Activated naive CD4-positive, alpha-beta T cell treated with anti-CD3 and anti-CD28 coated beads, Interleukin-2, amount 50 U/mL, for 24 hours (primary cell): Measurements from ENCODE around the gene LMO7.
"Not testable (repeated sequence)": the region's sequence is repeated elsewhere in the genome, so short reads cannot be mapped to it uniquely, and the experiment has no call there.

Experiments
- H3K27ac Mint-ChIP-seq: one replicate; pipeline ENCODE4 v1.8.0; 2021; ENCODE audit warnings: mild to moderate bottlenecking, mixed read lengths
- H3K27me3 Mint-ChIP-seq: one replicate; pipeline ENCODE4 v1.8.0; 2021; ENCODE audit warnings: mixed read lengths
- H3K36me3 Mint-ChIP-seq: one replicate; pipeline ENCODE4 v1.8.0; 2021; ENCODE audit warnings: mixed read lengths
- H3K4me1 Mint-ChIP-seq: one replicate; pipeline ENCODE4 v1.8.0; 2021; ENCODE audit warnings: mixed read lengths
- H3K4me3 Mint-ChIP-seq: one replicate; pipeline ENCODE4 v1.8.0; 2021; ENCODE audit warnings: mild to moderate bottlenecking, mixed read lengths
- H3K9me3 Mint-ChIP-seq: one replicate; pipeline ENCODE4 v1.8.0; 2021; ENCODE audit warnings: mixed read lengths

The LMO7 gene

GRCh38 chr13:75762076-75762937 is 126.2 kb downstream of the LMO7 start:
- no peaks in the 10 kb centered on the region for H3K9me3 Mint-ChIP-seq
- peak overlapping the region; percentile 95 for H3K27ac Mint-ChIP-seq
- peaks cover 6% of the 10 kb centered on the region for H3K36me3 Mint-ChIP-seq
- H3K4me3 Mint-ChIP-seq: peak overlapping the region; percentile 88
- H3K27me3 Mint-ChIP-seq: no peaks in the 10 kb centered on the region
- H3K4me1 Mint-ChIP-seq: peaks cover 82% of the 10 kb centered on the region

- Mint-ChIP-seq H3K9me3 (no peaks in the 10 kb centered on the region), H3K36me3 (peaks cover 6% of the 10 kb centered on the region), H3K4me3 (peak overlapping the region; percentile 88), H3K4me1 (peaks cover 83% of the 10 kb centered on the region), H3K27me3 (no peaks in the 10 kb centered on the region), H3K27ac (peak overlapping the region; percentile 95)
Measured at GRCh38 chr13:75762955-75763354, 126.8 kb downstream of the LMO7 start.

DNA sequence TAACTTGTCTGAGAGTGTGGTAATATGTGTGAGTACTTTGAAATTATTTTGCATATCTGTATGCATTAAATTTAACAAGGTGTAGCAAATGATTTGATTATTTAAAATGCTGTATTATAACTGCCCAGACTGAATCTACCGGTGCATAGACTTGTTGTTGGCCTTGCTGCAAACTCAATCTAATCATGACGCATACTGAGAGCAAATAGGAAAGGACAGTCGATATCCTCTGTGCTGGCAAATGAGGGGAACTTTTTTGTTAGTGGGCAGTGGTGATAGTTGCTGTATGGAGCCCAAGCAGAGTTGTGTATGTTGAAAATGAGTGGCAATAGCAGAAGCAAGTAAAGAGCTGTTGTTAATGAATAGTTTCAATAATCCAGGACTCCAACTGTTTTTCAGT is 127.4 kb downstream of the LMO7 start:
- Mint-ChIP-seq H3K36me3 (peaks cover 6% of the 10 kb centered on the region), H3K4me1 (peaks cover 84% of the 10 kb centered on the region), H3K27ac (no peak overlapping the region), H3K4me3 (peak overlapping the region; percentile 88), H3K27me3 (no peaks in the 10 kb centered on the region), H3K9me3 (no peaks in the 10 kb centered on the region)

DNA sequence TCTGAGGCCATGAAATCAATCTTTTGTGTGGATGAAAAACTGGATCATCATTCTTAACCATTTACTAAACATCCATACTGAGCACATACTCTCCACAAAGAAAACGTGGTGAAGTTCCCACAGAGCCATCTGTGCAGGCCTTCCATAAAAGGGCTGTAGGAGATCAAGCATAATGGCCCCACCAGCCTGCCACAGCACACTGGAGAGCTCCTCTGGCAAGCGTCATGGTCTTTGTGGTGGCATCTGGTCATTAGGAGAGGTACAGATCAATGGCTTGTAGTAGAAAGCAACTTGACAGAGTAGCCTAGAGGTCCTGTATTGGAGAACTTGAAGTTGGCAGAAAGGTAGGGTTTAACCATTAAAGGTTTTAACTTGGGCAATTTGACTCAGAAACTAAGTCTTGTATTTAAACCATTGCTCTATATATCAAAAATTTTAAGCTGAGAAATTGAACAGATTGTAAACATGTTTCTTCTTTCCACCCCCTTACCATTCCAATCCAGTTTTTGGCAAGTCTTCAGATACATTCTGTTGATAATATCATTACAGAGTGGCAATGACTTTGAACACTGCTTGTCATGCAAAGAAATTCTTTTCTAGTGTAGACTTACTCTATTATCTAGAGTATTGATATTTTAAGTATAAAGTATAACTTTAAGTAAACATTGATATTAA is 128.3 kb downstream of the LMO7 start:
- Mint-ChIP-seq H3K27ac (peak overlapping the region; percentile 38), H3K4me3 (peak overlapping the region; percentile 8), H3K36me3 (peaks cover 6% of the 10 kb centered on the region), H3K27me3 (no peaks in the 10 kb centered on the region), H3K4me1 (peaks cover 79% of the 10 kb centered on the region), H3K9me3 (no peaks in the 10 kb centered on the region)

GRCh38 chr13:75764926-75765310 is 128.8 kb downstream of the LMO7 start:
- Mint-ChIP-seq H3K4me3 (no peak overlapping the region), H3K9me3 (no peaks in the 10 kb centered on the region), H3K4me1 (peaks cover 77% of the 10 kb centered on the region), H3K27me3 (no peaks in the 10 kb centered on the region), H3K36me3 (peaks cover 6% of the 10 kb centered on the region), H3K27ac (no peak overlapping the region)

GRCh38 chr13:75766636-75767035 is 130.5 kb downstream of the LMO7 start:
- Mint-ChIP-seq H3K36me3 (peaks cover 6% of the 10 kb centered on the region), H3K27ac (peak overlapping the region; percentile 89), H3K4me1 (peaks cover 82% of the 10 kb centered on the region), H3K4me3 (peak overlapping the region; percentile 37), H3K9me3 (no peaks in the 10 kb centered on the region), H3K27me3 (no peaks in the 10 kb centered on the region)

DNA sequence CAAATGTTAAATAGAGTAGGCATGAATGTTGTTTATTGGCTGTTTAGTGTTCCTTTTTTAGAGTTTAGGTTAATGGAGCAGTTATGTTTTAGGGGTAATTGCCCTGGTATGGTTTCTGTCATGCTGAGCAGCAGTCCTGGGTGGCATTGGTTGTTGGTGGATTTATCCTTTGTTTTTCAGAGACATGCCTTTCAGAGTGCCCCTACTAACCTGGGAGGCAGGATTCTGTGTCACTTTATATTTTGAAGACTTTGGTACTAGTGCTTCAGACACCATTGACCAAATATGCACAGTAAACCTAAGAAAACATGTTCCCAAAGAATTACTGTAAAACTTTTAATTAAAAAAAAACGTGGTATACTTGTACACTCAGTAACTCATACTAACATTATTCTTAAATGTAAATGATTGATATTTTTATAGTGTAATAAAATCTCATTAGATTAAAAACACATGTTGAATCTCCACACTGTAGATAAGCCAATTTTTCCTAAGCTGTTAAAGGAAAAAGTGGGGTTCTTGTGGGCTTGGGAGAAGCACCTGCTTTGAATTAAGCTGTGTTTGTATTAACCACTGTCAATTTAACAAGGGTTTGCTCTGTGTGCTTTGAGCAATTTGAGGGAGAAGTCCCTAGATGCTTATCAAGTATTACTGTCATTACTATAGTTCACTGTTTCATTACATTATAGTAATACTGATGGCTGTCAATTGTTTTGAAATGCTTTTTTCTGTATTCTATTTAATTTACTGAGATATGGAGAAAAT is 133.2 kb downstream of the LMO7 start:
- Mint-ChIP-seq H3K4me1 (peaks cover 77% of the 10 kb centered on the region), H3K9me3 (peaks cover 14% of the 10 kb centered on the region), H3K27ac (no peak overlapping the region), H3K4me3 (no peak overlapping the region), H3K27me3 (no peaks in the 10 kb centered on the region), H3K36me3 (peaks cover 19% of the 10 kb centered on the region)

- Mint-ChIP-seq H3K36me3 (peaks cover 20% of the 10 kb centered on the region), H3K9me3 (peaks cover 14% of the 10 kb centered on the region)
Measured at GRCh38 chr13:75770164-75770563, 134.0 kb downstream of the LMO7 start.

GRCh38 chr13:75770592-75771011 is 134.5 kb downstream of the LMO7 start:
- no peak overlapping the region for H3K4me3 Mint-ChIP-seq

More at GRCh38 chr13:75770164-75770563, 134.0 kb downstream of the LMO7 start:
- peaks cover 71% of the 10 kb centered on the region for H3K4me1 Mint-ChIP-seq
- no peak overlapping the region for H3K4me3 Mint-ChIP-seq
- H3K27ac Mint-ChIP-seq: no peak overlapping the region
- no peaks in the 10 kb centered on the region for H3K27me3 Mint-ChIP-seq

GRCh38 chr13:75771226-75771625 is 135.1 kb downstream of the LMO7 start:
- Mint-ChIP-seq H3K9me3 (peaks cover 14% of the 10 kb centered on the region), H3K4me3 (no peak overlapping the region), H3K27me3 (no peaks in the 10 kb centered on the region), H3K4me1 (peaks cover 61% of the 10 kb centered on the region), H3K27ac (peak overlapping the region; percentile 41), H3K36me3 (peaks cover 24% of the 10 kb centered on the region)

More at GRCh38 chr13:75770592-75771011, 134.5 kb downstream of the LMO7 start:
- peaks cover 22% of the 10 kb centered on the region for H3K36me3 Mint-ChIP-seq
- H3K9me3 Mint-ChIP-seq: peaks cover 14% of the 10 kb centered on the region
- no peak overlapping the region for H3K27ac Mint-ChIP-seq
- H3K4me1 Mint-ChIP-seq: peaks cover 67% of the 10 kb centered on the region
- no peaks in the 10 kb centered on the region for H3K27me3 Mint-ChIP-seq

DNA sequence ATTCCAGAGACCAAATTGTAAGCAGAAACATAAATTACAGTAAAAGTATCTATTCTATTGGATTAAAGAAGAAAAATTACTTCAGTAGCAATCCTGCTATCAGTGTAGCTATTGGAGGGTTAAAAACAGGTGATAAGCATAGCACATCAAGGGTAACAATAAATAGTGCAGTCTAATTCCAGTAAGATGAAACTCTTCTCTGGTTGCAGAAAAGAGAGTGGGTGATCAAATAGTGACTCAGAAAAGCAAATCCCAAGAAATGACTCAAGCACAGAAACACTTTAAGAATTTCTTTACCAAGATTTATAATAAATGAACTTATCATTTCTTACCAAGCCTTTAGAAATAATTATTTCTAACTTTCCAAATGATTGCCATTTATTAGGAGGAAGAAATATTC is 135.7 kb downstream of the LMO7 start:
- H3K4me3 Mint-ChIP-seq: peak overlapping the region; percentile 34

DNA sequence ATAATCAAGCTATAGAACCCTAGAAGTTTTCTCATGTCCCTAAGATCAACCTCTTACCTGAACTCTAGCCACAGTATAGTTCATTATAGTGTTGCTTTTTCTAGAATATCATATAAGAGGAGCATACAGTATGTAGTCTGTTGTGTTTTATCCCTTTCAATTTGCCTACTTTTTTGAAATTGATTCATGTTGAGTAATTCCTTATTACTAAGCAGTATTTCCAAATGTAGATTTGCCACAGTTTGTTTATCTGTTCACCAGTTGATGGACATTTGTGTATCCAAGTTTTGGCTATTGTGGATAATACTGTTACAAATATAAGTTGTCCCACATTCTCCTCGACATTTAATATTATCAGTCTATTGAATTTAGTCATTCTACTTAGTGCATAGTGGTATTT is 138.0 kb downstream of the LMO7 start:
- no peaks in the 10 kb centered on the region for H3K27me3 Mint-ChIP-seq
- H3K36me3 Mint-ChIP-seq: peaks cover 31% of the 10 kb centered on the region
- H3K27ac Mint-ChIP-seq: no peak overlapping the region

More for the DNA sequence above, 135.7 kb downstream of the LMO7 start:
- Mint-ChIP-seq H3K9me3 (peaks cover 14% of the 10 kb centered on the region), H3K4me1 (peaks cover 55% of the 10 kb centered on the region), H3K27ac (peak overlapping the region; percentile 96), H3K36me3 (peaks cover 24% of the 10 kb centered on the region), H3K27me3 (no peaks in the 10 kb centered on the region)

DNA sequence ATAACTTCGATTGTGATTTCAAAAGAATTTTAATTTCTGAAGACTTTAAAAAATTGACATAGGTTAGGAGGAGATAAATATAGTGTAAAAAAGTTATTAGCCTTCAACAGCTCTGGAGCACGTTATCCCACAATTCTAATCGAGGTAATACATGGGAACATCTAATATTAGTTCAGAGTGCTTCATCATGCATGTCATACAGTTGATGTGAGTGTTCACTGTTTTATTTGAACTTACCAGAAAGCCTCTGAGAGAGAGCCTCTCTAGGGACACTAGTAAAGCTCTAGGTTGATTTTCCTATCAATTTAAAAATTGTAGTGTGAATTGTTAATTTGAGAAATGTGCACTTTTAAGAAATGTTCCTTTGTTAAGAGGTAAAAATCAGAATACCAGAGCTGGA is 140.4 kb downstream of the LMO7 start:
- no peaks in the 10 kb centered on the region for H3K27me3 Mint-ChIP-seq
- H3K27ac Mint-ChIP-seq: no peak overlapping the region
- H3K9me3 Mint-ChIP-seq: peaks cover 23% of the 10 kb centered on the region
- peaks cover 20% of the 10 kb centered on the region for H3K4me1 Mint-ChIP-seq
- peaks cover 41% of the 10 kb centered on the region for H3K36me3 Mint-ChIP-seq
- no peak overlapping the region for H3K4me3 Mint-ChIP-seq

More for the DNA sequence above, 138.0 kb downstream of the LMO7 start:
- Mint-ChIP-seq H3K9me3 (peaks cover 15% of the 10 kb centered on the region), H3K4me1 (peaks cover 37% of the 10 kb centered on the region), H3K4me3 (no peak overlapping the region)

DNA sequence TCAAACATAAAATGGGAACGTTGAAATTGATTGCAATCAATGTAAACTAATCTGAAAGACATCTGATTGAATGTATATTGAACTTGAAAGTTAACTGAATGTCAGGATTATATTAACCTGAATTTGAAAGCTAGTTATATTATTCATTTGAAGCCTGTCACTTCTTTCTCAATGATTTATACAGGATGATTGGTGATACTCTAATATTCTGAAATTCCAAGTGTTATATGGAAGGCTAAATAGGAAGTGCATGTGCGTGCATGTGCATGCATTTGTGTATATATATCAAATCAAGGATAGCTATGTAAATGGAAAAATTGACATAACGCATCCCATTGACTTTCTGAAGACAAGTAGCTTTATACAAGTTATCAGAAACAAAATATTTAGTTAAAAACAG is 143.3 kb downstream of the LMO7 start:
- Mint-ChIP-seq H3K27ac (no peak overlapping the region), H3K4me3 (no peak overlapping the region), H3K36me3 (peaks cover 33% of the 10 kb centered on the region)

DNA sequence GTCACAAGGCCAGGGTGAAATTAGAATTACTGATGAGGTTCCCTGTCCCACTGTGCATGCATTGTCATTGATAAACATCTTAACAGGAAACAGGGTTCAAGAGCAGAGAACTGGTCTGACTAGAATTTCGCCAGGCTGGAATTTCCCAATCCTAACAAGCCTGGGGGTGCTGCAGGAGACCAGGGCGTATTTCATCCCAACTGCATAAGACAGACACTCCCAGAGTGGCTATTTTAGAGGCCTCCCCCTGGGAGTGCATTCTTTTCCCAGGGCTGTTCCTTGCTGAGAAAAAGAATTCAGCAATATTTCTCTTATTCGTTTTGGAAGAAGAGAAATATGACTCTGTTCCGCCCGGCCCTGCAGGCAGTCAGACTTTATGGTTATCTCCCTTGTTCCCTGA is 144.0 kb downstream of the LMO7 start:
- Mint-ChIP-seq H3K36me3 (peaks cover 31% of the 10 kb centered on the region), H3K4me1 (peaks cover 13% of the 10 kb centered on the region)
- not testable (repeated sequence) for H3K9me3 Mint-ChIP-seq, H3K4me3 Mint-ChIP-seq, H3K27ac Mint-ChIP-seq, H3K27me3 Mint-ChIP-seq

More for the DNA sequence above, 143.3 kb downstream of the LMO7 start:
- Mint-ChIP-seq H3K9me3 (peaks cover 9% of the 10 kb centered on the region), H3K4me1 (peaks cover 8% of the 10 kb centered on the region), H3K27me3 (no peaks in the 10 kb centered on the region)
